ENCODE results near the gene HOXA11.

The HOXA11 gene

GRCh38 chr7:27192546-27193334 is 7.7 kb upstream of the HOXA11 start:
- no peak for DNase-seq

DNA sequence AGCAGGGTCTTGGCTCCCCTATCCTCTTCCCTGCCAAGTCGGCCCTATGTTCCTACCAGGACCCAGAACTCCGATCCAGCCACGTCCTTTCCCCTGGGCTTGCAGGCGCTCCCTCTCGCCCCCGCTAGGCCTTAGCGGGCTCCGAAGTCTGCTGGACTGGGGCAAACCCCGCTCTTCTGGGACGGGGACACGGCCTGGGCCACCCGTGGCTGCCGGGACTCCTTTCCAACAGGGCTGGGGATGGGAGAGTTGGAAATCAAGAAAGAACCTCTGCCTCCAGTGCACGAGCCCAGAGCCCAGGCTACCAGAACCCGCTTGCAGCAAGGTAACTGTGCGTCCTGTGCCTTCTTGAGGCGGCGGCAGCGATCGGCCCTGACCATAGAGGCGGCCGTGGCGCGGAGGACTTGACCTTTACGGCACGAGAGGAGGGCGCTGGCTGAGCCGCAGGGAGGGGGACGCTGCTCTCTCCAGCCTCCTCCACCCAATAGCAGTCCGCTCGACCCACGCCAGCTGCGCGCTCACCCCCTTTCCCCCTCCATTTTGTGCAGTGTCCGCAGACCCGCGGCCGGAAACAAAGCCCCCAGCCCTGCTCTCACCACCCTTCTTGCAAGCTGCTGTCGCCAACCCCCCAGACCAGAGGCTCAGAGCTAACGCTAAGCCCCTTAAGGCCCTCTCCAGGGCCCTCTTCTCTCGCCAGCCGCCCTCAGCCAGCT is 7.0 kb upstream of the HOXA11 start:
- no peak for DNase-seq

- no peak for DNase-seq
Measured at GRCh38 chr7:27191161-27191731, 6.2 kb upstream of the HOXA11 start.

GRCh38 chr7:27189997-27190748 is 5.1 kb upstream of the HOXA11 start:
- DNase-seq, result no peak

- DNase-seq, result no peak
Measured at GRCh38 chr7:27189295-27189996, 4.4 kb upstream of the HOXA11 start.

DNA sequence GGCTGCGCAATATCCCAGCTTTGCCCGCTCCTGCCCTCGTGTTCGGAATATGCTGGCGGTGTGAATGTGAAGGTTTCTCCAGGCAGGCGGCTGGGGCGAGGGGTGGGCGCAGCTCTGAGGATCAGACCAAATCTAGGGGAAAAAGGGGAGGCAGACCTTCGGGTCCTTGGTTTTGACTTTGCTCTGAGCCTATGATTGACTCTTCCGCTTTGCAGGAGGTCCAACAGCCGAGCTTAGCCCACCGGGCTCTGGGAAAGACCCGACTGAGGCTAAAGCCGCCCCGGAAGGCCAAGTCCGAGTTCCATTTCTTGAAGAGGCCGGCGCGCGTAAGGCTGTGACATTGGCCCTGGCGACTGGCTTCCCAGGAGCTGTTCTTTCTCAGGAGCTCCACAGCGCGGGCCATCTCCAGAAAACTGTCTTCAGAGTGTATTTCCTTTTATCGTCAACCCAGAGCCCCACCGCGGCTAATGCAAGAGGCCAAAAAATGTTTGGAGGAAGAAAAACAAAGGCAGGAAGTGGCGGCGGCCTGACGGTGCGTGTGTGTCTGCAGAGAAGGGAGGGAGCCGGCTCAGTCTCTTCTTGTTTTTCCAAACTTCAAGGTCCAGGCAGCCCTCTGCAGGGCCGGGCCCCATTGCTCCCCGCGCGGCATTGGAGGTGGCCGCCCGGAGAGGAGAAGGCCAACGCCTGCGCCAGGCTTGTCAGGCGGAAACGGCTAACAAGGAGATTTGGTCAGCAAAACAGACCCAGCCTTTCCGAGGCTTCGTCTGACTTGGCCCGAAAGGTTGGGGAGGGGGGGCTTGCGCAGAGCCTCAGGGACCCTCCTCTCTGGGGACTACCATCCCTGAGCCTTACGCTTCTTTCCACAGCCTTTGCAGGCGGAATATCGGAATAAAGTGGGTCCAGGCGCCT is 3.6 kb upstream of the HOXA11 start:
- DNase-seq, result no peak

DNA sequence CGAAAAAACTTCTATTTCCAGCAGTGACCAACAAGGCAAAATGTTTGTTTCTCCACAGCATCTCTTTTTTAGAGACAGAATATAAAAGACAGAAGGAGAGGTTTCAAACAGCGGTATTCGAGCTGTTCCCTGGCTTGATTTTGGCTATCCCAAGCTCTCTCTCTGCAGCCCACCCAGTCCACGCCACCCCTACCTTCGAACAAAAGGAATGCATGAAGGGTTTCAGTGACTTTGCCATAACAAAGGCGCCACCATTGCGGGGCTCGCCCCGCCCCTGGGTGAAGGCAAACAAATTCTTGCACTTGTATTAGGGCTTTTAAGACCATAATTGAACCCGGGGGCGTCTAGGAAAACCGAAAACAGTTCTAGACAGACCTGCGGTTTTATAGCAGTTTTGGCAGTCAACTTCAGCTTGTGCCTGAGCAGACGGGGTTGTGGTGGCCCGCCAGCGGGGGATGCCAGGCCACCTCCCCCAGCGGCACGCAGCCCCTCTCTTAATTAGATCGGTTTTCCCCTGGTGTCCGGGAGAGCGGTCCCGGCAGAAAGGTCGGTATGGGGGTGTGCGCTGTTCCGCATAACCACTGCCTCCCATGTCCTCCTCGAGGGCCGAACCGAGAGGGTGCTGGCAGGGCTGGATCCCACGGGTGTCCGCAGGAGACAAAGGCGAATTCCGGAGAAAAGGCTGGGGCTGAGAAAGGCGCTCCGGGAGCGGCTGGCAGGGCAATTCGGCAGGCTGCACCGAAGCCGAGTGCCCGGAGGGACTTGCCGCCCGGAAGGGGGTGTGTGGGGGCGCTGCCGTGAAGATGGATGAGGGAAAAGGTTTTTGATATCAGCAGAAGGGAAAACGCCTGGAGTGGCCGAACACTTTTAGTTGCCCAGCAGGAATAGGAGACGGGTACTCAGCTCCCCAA is 2.7 kb upstream of the HOXA11 start:
- no peak for DNase-seq

GRCh38 chr7:27186668-27187474 is 1.8 kb upstream of the HOXA11 start:
- DNase-seq, result no peak

DNA sequence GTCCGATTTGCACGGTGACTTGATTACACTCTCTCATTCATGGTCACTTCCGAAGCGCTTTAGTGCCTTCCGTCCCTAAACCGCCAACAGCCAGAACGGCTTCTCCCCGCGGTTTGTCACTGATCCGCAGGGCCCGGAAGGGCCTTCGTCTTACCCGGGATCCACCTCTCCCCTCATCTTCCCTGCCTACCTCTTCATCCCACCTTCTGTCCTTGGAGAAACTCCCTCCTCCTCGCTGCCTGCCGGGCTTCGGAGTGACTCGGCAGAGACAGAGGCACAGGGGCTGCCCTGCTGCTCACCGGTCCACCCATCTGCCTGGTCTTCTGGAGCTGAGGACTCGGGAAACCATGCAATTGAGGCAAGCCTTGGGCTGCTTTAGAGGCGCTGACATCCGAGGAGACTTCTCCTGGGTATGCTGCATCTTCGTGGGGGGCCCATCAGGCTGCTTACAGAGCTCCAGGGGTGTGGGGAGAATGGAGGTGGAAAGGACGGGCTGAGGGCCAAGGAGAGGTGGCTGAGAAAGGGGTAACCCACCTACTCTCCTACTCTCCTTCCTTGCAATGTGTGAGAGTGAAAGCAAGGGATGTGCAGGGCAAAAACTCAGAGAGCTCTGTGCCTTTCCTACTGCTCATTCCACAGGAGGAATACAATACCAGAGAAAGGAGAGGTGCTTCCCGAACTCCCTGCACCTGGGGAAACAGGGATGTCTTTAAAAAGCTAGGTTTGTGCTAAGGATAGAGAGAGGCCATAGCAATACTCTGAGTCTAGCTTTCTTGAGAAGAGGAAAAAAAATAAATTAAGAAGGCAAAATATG is 1.0 kb upstream of the HOXA11 start:
- DNase-seq, result no peak

- no peak for DNase-seq
Measured at GRCh38 chr7:27184337-27185012, 557 bp downstream of the HOXA11 start.

GRCh38 chr7:27183682-27184336 is 1.2 kb downstream of the HOXA11 start:
- DNase-seq, result no peak

- DNase-seq, result no peak
Measured at GRCh38 chr7:27182861-27183681, 2.0 kb downstream of the HOXA11 start.

- no peak for DNase-seq
Measured at GRCh38 chr7:27182285-27182841, 2.7 kb downstream of the HOXA11 start.

- DNase-seq, result no peak
Measured at GRCh38 chr7:27181795-27182275, 3.2 kb downstream of the HOXA11 start.

DNA sequence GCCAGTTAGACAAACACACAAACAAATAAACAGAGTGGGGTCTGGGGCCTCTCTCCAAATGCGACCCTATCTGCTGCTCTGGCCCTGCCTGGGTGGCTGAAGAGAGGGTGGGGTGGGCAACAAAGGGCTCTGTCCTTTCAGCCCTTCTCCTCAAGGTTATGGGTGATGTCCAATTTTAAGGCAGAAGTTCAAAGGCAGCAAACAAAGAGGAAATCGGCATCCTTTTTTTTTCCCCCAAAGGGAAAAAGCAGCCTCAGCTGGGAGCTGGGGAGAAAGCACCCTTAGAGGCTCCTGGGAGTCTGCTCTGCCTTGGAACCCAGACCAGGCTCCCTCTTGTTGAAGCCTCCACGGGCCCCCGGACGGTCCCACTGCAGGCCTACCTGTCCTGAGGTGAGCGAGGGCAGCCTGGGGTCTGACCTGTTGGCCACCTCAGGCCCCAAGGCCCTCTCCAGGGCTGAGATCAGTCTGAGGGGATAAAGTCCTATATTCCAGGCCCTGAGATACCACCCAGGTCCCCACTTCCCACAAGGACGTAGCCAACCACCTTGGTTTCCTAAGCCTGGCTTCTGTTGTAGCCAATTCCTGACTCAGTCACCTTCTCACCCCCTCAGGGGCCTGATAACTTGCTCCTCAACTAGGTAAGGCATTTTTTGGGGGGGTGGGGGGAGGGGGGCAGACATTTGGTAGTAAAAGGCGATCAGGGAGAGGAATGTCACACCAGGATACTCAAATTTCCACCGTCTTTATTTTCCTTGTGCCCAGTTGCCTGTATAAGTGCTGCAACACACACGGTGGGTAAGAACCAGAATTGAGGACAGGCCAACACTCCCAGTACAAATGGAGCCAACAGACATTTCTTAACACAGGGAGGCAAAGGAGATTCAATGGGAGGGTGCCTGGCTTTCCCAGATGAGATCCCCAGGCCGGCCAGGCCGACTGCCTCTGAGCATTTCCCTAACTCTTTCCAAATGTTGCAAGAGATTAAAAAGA is 4.3 kb downstream of the HOXA11 start:
- DNase-seq, result no peak
